Astrocyte (in vitro differentiated cells and primary cell): ENCODE measurements around the gene PRKAG3.

Experiments used
- EZH2 ChIP-seq: IDR thresholded peaks from 2 replicates; pipeline ENCODE4 v1.6.1; 2012; ENCODE audit warnings: mild to moderate bottlenecking, low read length, inconsistent platforms; ENCODE audit not compliant: insufficient read depth
- TF ChIP-seq, protein P1 (sequence below): IDR thresholded peaks from 2 replicates; pipeline ENCODE4 v1.5.1; 2011; ENCODE audit warnings: low read depth, mild to moderate bottlenecking, inconsistent platforms, low read length, moderate library complexity; ENCODE audit not compliant: insufficient read depth

- TF ChIP-seq, protein P1, sequence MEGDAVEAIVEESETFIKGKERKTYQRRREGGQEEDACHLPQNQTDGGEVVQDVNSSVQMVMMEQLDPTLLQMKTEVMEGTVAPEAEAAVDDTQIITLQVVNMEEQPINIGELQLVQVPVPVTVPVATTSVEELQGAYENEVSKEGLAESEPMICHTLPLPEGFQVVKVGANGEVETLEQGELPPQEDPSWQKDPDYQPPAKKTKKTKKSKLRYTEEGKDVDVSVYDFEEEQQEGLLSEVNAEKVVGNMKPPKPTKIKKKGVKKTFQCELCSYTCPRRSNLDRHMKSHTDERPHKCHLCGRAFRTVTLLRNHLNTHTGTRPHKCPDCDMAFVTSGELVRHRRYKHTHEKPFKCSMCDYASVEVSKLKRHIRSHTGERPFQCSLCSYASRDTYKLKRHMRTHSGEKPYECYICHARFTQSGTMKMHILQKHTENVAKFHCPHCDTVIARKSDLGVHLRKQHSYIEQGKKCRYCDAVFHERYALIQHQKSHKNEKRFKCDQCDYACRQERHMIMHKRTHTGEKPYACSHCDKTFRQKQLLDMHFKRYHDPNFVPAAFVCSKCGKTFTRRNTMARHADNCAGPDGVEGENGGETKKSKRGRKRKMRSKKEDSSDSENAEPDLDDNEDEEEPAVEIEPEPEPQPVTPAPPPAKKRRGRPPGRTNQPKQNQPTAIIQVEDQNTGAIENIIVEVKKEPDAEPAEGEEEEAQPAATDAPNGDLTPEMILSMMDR = no peak
- TF ChIP-seq EZH2 = no peak
These were observed 10.7 kb downstream of the PRKAG3 start for GRCh38 chr2:218820746-218821369.
